Neural cell (in vitro differentiated cells): ENCODE results near the gene RAB41. TPM values are rescaled to one million over a fixed set of nuclear protein-coding genes. Genes with fewer than 3 reads are reported as not detected.

ENCODE experiments used
- H2AFZ ChIP-seq: fragments of 200-600, 300-800 bp; sonication (generic), shearing (Covaris generic); 2 replicates; pipeline ENCODE4 v1.6.0; 2014; ENCODE audit warnings: low read depth, mild to moderate bottlenecking, antibody characterized with exemption, low read length, moderate library complexity
- H3F3A ChIP-seq: fragments of 200-600 bp; shearing (Covaris generic); 2 replicates; pipeline ENCODE4 v1.6.1; 2016; ENCODE audit warnings: mild to moderate bottlenecking, moderate library complexity, mixed read lengths, antibody characterized with exemption, low read length; ENCODE audit not compliant: insufficient read depth, poor library complexity, severe bottlenecking
- H3K27ac ChIP-seq: fragments of 200-600, 300-800 bp; sonication (generic), shearing (Covaris generic); 2 replicates; pipeline ENCODE4 v1.5.1; 2014; ENCODE audit warnings: mild to moderate bottlenecking, low read length, moderate library complexity
- H3K27me3 ChIP-seq: fragments of 300-800, 200-600 bp; sonication (generic), shearing (Covaris generic); 2 replicates; pipeline ENCODE4 v1.6.0; 2014; ENCODE audit warnings: mild to moderate bottlenecking, low read depth, low read length, moderate library complexity; ENCODE audit not compliant: insufficient read depth
- H3K36me3 ChIP-seq: fragments of 300-800, 200-600 bp; sonication (generic), shearing (Covaris generic); 2 replicates; pipeline ENCODE4 v1.5.1; 2014; ENCODE audit warnings: mild to moderate bottlenecking, antibody characterized with exemption, low read length, moderate library complexity; ENCODE audit not compliant: insufficient read depth
- H3K4me2 ChIP-seq: fragments of 300-800, 200-600 bp; sonication (generic), shearing (Covaris generic); 2 replicates; pipeline ENCODE4 v1.6.0; 2014; ENCODE audit warnings: mild to moderate bottlenecking, low read length
- H3K4me3 ChIP-seq: fragments of 300-800, 200-600 bp; sonication (generic), shearing (Covaris generic); 2 replicates; pipeline ENCODE4 v1.5.1; 2014; ENCODE audit warnings: mild to moderate bottlenecking, low read length, moderate library complexity
- H3K79me2 ChIP-seq: fragments of 200-600 bp; shearing (Covaris generic); replicated peaks from 2 replicates; pipeline ENCODE4 v1.6.0; 2014; ENCODE audit warnings: mild to moderate bottlenecking, low read length, moderate library complexity; ENCODE audit not compliant: insufficient read depth
- H3K9ac ChIP-seq: fragments of 300-800, 200-600 bp; sonication (generic), shearing (Covaris generic); 2 replicates; pipeline ENCODE4 v1.6.1; 2016; ENCODE audit warnings: mild to moderate bottlenecking, low read length, mixed read lengths
- H3K9me2 ChIP-seq: fragments of 200-600 bp; shearing (Covaris generic); 2 replicates; pipeline ENCODE4 v1.6.1; 2016; ENCODE audit warnings: mild to moderate bottlenecking, low read length, mixed read lengths; ENCODE audit not compliant: insufficient read depth
- H3K9me3 ChIP-seq: fragments of 200-600, 300-800 bp; sonication (generic), shearing (Covaris generic); 2 replicates; pipeline ENCODE4 v1.6.1; 2016; ENCODE audit warnings: mild to moderate bottlenecking, mixed run types, low read length, moderate library complexity, mixed read lengths
- H4K20me1 ChIP-seq: fragments of 200-600 bp; shearing (Covaris generic); 2 replicates; pipeline ENCODE4 v1.6.1; 2016; ENCODE audit warnings: mild to moderate bottlenecking, mixed run types; ENCODE audit not compliant: insufficient read depth
- CTCF ChIP-seq: fragments of 450-650 bp; IDR thresholded peaks from 2 replicates; pipeline ENCODE4 v1.5.1; 2014; ENCODE audit warnings: antibody characterized with exemption, mild to moderate bottlenecking, moderate library complexity; ENCODE audit not compliant: poor library complexity, severe bottlenecking
- EP300 ChIP-seq: fragments of 450-650 bp; conservative IDR thresholded peaks from 2 replicates; pipeline ENCODE4 v1.6.1; 2014; ENCODE audit warnings: antibody characterized with exemption, mild to moderate bottlenecking, moderate library complexity; ENCODE audit not compliant: poor library complexity, severe bottlenecking
- EZH2 ChIP-seq: fragments of 200-600, 300-800 bp; shearing (Covaris generic), sonication (generic); IDR thresholded peaks from 2 replicates; pipeline ENCODE4 v1.6.1; 2014; ENCODE audit warnings: antibody characterized with exemption, low read length, borderline replicate concordance, mild to moderate bottlenecking; ENCODE audit not compliant: insufficient read depth, poor library complexity, severe bottlenecking
- MXI1 ChIP-seq: fragments of 450-650 bp; conservative IDR thresholded peaks from 2 replicates; pipeline ENCODE4 v1.6.1; 2014; ENCODE audit warnings: antibody characterized with exemption, mild to moderate bottlenecking; ENCODE audit not compliant: poor library complexity, severe bottlenecking
- POLR2AphosphoS5 ChIP-seq: IDR thresholded peaks from 2 replicates; pipeline ENCODE4 v1.6.1; 2012
- RAD21 ChIP-seq: fragments of 450-650 bp; conservative IDR thresholded peaks from 2 replicates; pipeline ENCODE4 v1.6.1; 2014; ENCODE audit warnings: antibody characterized with exemption, mild to moderate bottlenecking, moderate library complexity
- REST ChIP-seq: IDR thresholded peaks from 2 replicates; pipeline ENCODE4 v1.6.1; 2012; ENCODE audit warnings: borderline replicate concordance
- SMC3 ChIP-seq: fragments of 450-650 bp; conservative IDR thresholded peaks from 2 replicates; pipeline ENCODE4 v1.6.1; 2014; ENCODE audit warnings: antibody characterized with exemption, mild to moderate bottlenecking, moderate library complexity; ENCODE audit not compliant: poor library complexity
- TAF1 ChIP-seq: IDR thresholded peaks from 2 replicates; pipeline ENCODE4 v1.6.1; 2012; ENCODE audit warnings: low read depth
- polyA plus RNA-seq: library from polyadenylated mRNA; depleted of rRNA; stranded (reverse); fragments of >200 nt; gene quantifications from 2 replicates; pipeline ENCODE4 v1.2.3, GENCODE V29; 2014

Gene RAB41
- polyA plus RNA-seq, 1 donor from 2014 or later = not detected

DNA sequence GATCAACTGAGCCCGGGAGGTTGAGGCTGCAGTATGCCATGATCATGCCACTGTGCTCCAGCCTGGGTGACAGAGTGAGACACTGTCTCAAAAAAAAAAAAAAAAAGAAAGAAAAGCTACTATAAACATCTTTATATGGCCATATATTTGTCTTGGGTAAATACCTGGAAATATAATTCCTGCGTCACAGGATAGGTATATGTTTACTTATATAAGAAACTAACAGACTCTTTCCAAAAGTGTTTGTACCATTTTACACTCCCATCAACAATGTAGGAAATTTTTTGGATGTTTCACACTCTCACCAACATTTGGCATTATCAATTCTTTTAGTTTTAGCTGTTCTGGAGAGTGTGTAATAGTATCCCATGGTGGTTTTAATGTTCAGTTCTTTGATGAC is 34.7 kb upstream of the RAB41 start:
- H3K9me2 ChIP-seq = no peaks in the 10 kb centered on the region
- H3K9me3 ChIP-seq = no peaks in the 10 kb centered on the region
- H2AFZ ChIP-seq = no peak overlapping the region
- H3K36me3 ChIP-seq = no peaks in the 10 kb centered on the region
- H3K4me3 ChIP-seq = no peak overlapping the region
- H3K4me2 ChIP-seq = no peak overlapping the region
- no peaks in the 10 kb centered on the region for H4K20me1 ChIP-seq
- no peak overlapping the region for H3K27ac ChIP-seq
- no peaks in the 10 kb centered on the region for H3K27me3 ChIP-seq
- TF ChIP-seq SMC3 (no peak), EZH2 (no peak), EP300 (no peak), REST (no peak), TAF1 (no peak), RAD21 (no peak), CTCF (no peak), POLR2AphosphoS5 (no peak), MXI1 (no peak)
- H3F3A ChIP-seq = no peaks in the 10 kb centered on the region
- H3K79me2 ChIP-seq = no peaks in the 10 kb centered on the region
- H3K9ac ChIP-seq = no peak overlapping the region

DNA sequence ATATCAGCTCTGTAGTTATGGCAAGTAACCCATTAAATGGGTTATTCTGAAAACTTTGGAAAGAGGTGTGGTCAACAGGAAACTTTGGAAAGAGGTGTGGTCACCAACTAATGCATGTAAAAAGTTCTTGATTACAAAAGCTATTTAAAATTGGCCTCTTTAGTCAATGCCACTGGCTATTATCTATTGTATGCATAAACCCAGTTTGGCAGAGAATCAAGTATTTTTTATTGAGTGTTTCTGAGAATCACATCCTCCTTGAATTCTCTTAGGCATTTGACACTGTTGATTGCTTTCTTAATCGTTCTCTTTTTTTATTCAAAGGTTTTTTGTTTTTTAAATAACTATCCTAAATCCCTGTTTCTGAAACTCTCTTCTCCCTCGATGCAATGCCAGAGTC is 29.5 kb upstream of the RAB41 start:
- no peak overlapping the region for H3K4me3 ChIP-seq
- H3K27ac ChIP-seq = no peak overlapping the region
- no peak overlapping the region for H2AFZ ChIP-seq
- H3K79me2 ChIP-seq = no peaks in the 10 kb centered on the region
- no peaks in the 10 kb centered on the region for H3K36me3 ChIP-seq
- H3K9me2 ChIP-seq = no peaks in the 10 kb centered on the region
- no peaks in the 10 kb centered on the region for H3F3A ChIP-seq
- H3K27me3 ChIP-seq = no peaks in the 10 kb centered on the region
- TF ChIP-seq SMC3 = no peak
- TF ChIP-seq REST = no peak
- no peak for TF ChIP-seq TAF1
- TF ChIP-seq POLR2AphosphoS5 = no peak
- TF ChIP-seq RAD21 = no peak
- no peak for TF ChIP-seq EP300
- no peak for TF ChIP-seq MXI1
- no peak for TF ChIP-seq CTCF
- no peaks in the 10 kb centered on the region for H4K20me1 ChIP-seq
- H3K9me3 ChIP-seq = no peaks in the 10 kb centered on the region
- H3K9ac ChIP-seq = no peak overlapping the region
- no peak overlapping the region for H3K4me2 ChIP-seq
